ENCODE data around the gene VPS18. TPM values are rescaled to one million over a fixed set of nuclear protein-coding genes. Genes with fewer than 3 reads are reported as not detected.

Gene VPS18
- total RNA-seq, 1 donor from 2014 or later = 8.0 TPM

DNA sequence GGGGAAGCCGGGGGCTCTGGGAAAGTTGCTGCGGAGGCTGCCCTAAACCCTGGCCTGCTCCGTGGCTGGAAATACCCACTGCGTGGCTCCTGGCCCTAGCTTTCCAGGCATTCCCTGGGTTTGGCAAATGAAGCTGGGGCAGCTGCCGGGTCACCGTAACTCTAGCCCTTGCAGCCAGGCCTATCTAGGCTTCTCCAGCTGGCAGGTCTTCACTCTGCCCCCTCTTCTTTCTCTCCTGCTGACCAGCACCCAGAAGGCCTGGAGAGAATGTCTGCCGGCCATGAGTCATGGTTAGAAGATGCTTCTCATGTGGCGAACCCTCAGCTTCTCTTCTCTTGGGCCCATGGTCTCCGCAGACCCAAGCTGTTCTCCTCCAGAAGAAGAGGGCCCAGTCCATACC, 29.3 kb downstream of the VPS18 start:
- no peaks in the 10 kb centered on the region for H3K9me3 Mint-ChIP-seq
- Histone ChIP-seq H3K27me3 (peaks cover 92% of the 10 kb centered on the region), H3K36me3 (no peaks in the 10 kb centered on the region), H3K9ac (no peak overlapping the region), H3K4me1 (peaks cover 29% of the 10 kb centered on the region), H3K79me2 (ENCODE audit: low read depth) (no peaks in the 10 kb centered on the region), H3K4me2 (no peak overlapping the region), H4K20me1 (ENCODE audit: low read depth) (peaks cover 35% of the 10 kb centered on the region), H3K4me3 (no peak overlapping the region), H3K27ac (no peak overlapping the region), H2AFZ (replicated peaks) (no peak overlapping the region), H3F3A (ENCODE audit: low read depth) (peaks cover 3% of the 10 kb centered on the region), H3K9me3 (ENCODE audit: low read depth) (no peaks in the 10 kb centered on the region)
- TF ChIP-seq EZH2phosphoT487 (IDR thresholded peaks at IDR 0.05) (no peak), EZH2 (IDR thresholded peaks at IDR 0.05) (no peak)
- no peak overlapping the region for H3K4me3 Mint-ChIP-seq
- peaks cover 16% of the 10 kb centered on the region for H3K4me1 Mint-ChIP-seq
- H3K36me3 Mint-ChIP-seq = no peaks in the 10 kb centered on the region
- no peak for DNase-seq (ENCODE audit: low spot score)
- no peak overlapping the region for H3K27ac Mint-ChIP-seq
- peaks cover 56% of the 10 kb centered on the region for H3K27me3 Mint-ChIP-seq (ENCODE audit: insufficient read depth, low read depth)

DNA sequence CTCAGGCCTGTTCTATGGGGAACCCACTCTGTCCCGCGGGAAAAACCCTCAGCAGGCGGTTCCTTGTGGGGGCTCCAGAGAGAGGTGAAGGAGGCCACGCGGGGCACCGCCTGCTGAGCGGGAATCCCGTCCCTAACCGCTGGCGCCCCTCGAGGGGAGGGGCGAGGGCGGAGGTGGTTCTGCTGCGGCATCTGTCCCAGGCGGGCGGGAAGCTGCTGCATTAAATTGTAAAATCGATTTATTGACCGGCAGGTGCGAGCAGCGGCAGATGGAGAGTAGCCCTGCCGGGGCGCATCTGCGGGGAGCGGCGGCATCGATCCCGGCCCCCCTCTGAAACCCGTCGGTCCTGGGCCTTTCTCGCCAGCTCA, 31.2 kb downstream of the VPS18 start:
- Histone ChIP-seq H2AFZ (replicated peaks) (no peak overlapping the region), H3K36me3 (no peaks in the 10 kb centered on the region), H3K4me1 (peaks cover 47% of the 10 kb centered on the region), H4K20me1 (ENCODE audit: low read depth) (peaks cover 52% of the 10 kb centered on the region), H3K27ac (no peak overlapping the region), H3K79me2 (ENCODE audit: low read depth) (no peaks in the 10 kb centered on the region), H3K9ac (no peak overlapping the region), H3K27me3 (peaks cover 100% of the 10 kb centered on the region), H3F3A (ENCODE audit: low read depth) (peaks cover 22% of the 10 kb centered on the region), H3K9me3 (ENCODE audit: low read depth) (no peaks in the 10 kb centered on the region), H3K4me3 (peak overlapping the region; percentile 46), H3K4me2 (peak overlapping the region; percentile 87)
- TF ChIP-seq CTCF (IDR thresholded peaks at IDR 0.05) = no peak
- no peak for TF ChIP-seq EZH2phosphoT487 (IDR thresholded peaks at IDR 0.05)
- TF ChIP-seq EZH2 (IDR thresholded peaks at IDR 0.05) = no peak
- no peaks in the 10 kb centered on the region for H3K9me3 Mint-ChIP-seq
- DNase-seq (ENCODE audit: low spot score) = peak; percentile 40
- peaks cover 65% of the 10 kb centered on the region for H3K27me3 Mint-ChIP-seq (ENCODE audit: insufficient read depth, low read depth)
- peak overlapping the region; percentile 77 for H3K4me3 Mint-ChIP-seq
- H3K4me1 Mint-ChIP-seq = peaks cover 27% of the 10 kb centered on the region
- H3K27ac Mint-ChIP-seq = no peak overlapping the region
- no peaks in the 10 kb centered on the region for H3K36me3 Mint-ChIP-seq

DNA sequence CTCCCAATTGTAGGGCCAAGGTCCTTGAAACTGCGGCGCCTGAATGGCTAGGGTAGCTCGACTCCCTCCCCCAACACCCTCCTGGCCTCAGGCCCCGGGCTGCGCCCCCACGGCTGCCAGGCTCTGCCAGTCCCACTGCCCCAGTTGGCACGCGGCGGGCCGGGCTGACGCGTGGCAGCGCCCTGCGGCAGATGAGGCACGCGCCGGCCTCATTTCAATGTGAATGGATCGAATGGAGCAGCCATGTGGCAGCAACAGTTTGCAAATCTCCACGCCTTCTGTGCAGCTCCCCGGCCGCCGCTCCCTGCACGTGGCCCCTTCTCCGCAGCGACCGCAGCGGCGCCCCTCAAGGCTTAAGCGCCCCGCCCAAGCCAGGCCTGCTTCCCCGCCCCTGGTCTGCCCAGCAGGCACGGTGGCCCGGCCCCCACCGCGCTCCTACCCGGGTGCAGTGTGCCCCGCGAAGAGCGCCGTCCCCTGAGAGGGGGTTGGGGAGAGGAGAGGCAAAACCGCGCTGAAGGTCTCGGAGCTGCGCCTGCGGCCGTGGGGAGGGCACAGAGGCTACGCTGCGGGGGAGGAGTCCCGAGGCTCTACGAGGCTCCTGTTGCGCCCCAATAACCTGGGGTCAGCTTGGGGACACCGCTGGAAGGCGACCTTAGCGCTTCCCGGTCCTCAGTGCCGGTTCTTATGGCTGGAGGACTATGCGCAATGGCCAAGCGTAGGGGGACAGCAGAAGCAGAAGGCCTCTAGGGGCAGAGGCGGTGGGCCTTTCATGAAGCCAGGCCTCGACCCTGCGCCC, 31.8 kb downstream of the VPS18 start:
- Mint-ChIP-seq H3K4me3 (peak overlapping the region; percentile 72), H3K27me3 (ENCODE audit: insufficient read depth, low read depth) (peaks cover 71% of the 10 kb centered on the region), H3K36me3 (no peaks in the 10 kb centered on the region), H3K4me1 (peaks cover 32% of the 10 kb centered on the region), H3K27ac (no peak overlapping the region), H3K9me3 (no peaks in the 10 kb centered on the region)
- peaks cover 100% of the 10 kb centered on the region for H3K27me3 ChIP-seq
- H3K9ac ChIP-seq = no peak overlapping the region
- no peaks in the 10 kb centered on the region for H3K79me2 ChIP-seq (ENCODE audit: low read depth)
- H3K4me1 ChIP-seq = peaks cover 52% of the 10 kb centered on the region
- H3K4me3 ChIP-seq = peak overlapping the region; percentile 46
- no peaks in the 10 kb centered on the region for H3K9me3 ChIP-seq (ENCODE audit: low read depth)
- peaks cover 25% of the 10 kb centered on the region for H3F3A ChIP-seq (ENCODE audit: low read depth)
- TF ChIP-seq CTCF (IDR thresholded peaks at IDR 0.05) (peak; percentile 7), EZH2 (IDR thresholded peaks at IDR 0.05) (peak; percentile 92), EZH2phosphoT487 (IDR thresholded peaks at IDR 0.05) (peak; percentile 94)
- peak overlapping the region; percentile 87 for H3K4me2 ChIP-seq
- DNase-seq (ENCODE audit: low spot score) = peak; percentile 82
- H3K27ac ChIP-seq = no peak overlapping the region
- peaks cover 56% of the 10 kb centered on the region for H4K20me1 ChIP-seq (ENCODE audit: low read depth)
- H3K36me3 ChIP-seq = no peaks in the 10 kb centered on the region
- H2AFZ ChIP-seq (replicated peaks) = peak overlapping the region; percentile 53

Data from neural progenitor cell (in vitro differentiated cells).